ENCODE measurements around the gene GRHPR.

The GRHPR gene

GRCh38 chr9:37486256-37486615, 63.7 kb downstream of the GRHPR start:
- DNase-seq, result no peak

Measured in NCI-H2171 (cell line).